GM23338 (cell line): ENCODE results near the gene HIVEP3.

Experiments
- POLR2AphosphoS5 ChIP-seq: IDR thresholded peaks from 2 replicates; pipeline ENCODE4 v1.6.1; 2016; ENCODE audit warnings: antibody characterized with exemption, low read depth
- REST ChIP-seq: IDR thresholded peaks from one replicate; pipeline ENCODE4 v1.6.1; 2018; ENCODE audit warnings: antibody characterized with exemption; ENCODE audit not compliant: unreplicated experiment

- TF ChIP-seq POLR2AphosphoS5 (no peak), REST (no peak)
These were observed 342.5 kb downstream of the HIVEP3 start for GRCh38 chr1:41576206-41576605.
